PC-9 (cell line): ENCODE measurements around the gene ST3GAL2. TPM values are rescaled to one million over a fixed set of nuclear protein-coding genes. Genes with fewer than 3 reads are reported as not detected.

Experiments used
- BruUV-seq: library from RNA; stranded (reverse); fragments of 400-500 nt; replicated peaks from 2 replicates; lab custom pipeline; 2021; lab: Mats Ljungman, UMichigan
- CTCF ChIA-PET: fragments of 300-600 bp; sonication (Branson Sonifier 250); formaldehyde crosslinking; loops from one replicate; lab custom pipeline; 2022; ENCODE audit warnings: antibody characterized with exemption; lab: Charles Lee
- POLR2A ChIA-PET: fragments of 300-600 bp; sonication (Branson Sonifier 250); formaldehyde crosslinking; loops from one replicate; lab custom pipeline; 2022; ENCODE audit warnings: antibody characterized with exemption; ENCODE audit not compliant: unreplicated experiment; lab: Charles Lee
- DNase-seq, 2 experiments: peaks; one replicate each; pipeline versions ENCODE4 v3.0.0 to v3.0.0-alpha.2; 2015 to 2022; ENCODE audit warnings: mixed read lengths in 1 of 2
- H2AFZ ChIP-seq: fragments of 200-600 bp; sonication (generic); 2 replicates; pipeline ENCODE4 v1.8.1; 2017; ENCODE audit warnings: antibody characterized with exemption
- H3F3A ChIP-seq: fragments of 200-600 bp; sonication (generic); 2 replicates; pipeline ENCODE4 v1.8.1; 2017; ENCODE audit warnings: antibody characterized with exemption, mild to moderate bottlenecking, low read depth; ENCODE audit not compliant: insufficient read depth
- H3K27ac ChIP-seq: fragments of 200-600 bp; sonication (generic); 2 replicates; pipeline ENCODE4 v1.6.1; 2016; ENCODE audit warnings: mixed run types
- H3K27me3 ChIP-seq: fragments of 200-600 bp; sonication (generic); 2 replicates; pipeline ENCODE4 v1.6.1; 2016; ENCODE audit warnings: low read depth, mixed run types; ENCODE audit not compliant: insufficient read depth
- H3K36me3 ChIP-seq: fragments of 200-600 bp; sonication (generic); 2 replicates; pipeline ENCODE4 v1.6.1; 2016; ENCODE audit warnings: low read depth, mixed run types
- H3K4me1 ChIP-seq: fragments of 200-600 bp; sonication (generic); replicated peaks from 2 replicates; pipeline ENCODE4 v1.6.1; 2016; ENCODE audit warnings: mixed run types; ENCODE audit not compliant: insufficient read depth
- H3K4me2 ChIP-seq: fragments of 200-600 bp; sonication (generic); 2 replicates; pipeline ENCODE4 v1.6.1; 2017; ENCODE audit warnings: mixed run types
- H3K4me3 ChIP-seq: fragments of 200-600 bp; sonication (generic); 2 replicates; pipeline ENCODE4 v1.6.1; 2016; ENCODE audit warnings: mixed run types
- H3K79me2 ChIP-seq: fragments of 200-600 bp; sonication (generic); 2 replicates; pipeline ENCODE4 v1.6.1; 2017; ENCODE audit warnings: low read depth, mixed run types
- H3K9me2 ChIP-seq: fragments of 200-600 bp; sonication (generic); 2 replicates; pipeline ENCODE4 v1.8.1; 2017; ENCODE audit warnings: mild to moderate bottlenecking; ENCODE audit not compliant: insufficient read depth
- H3K9me3 ChIP-seq: fragments of 200-600 bp; sonication (generic); 2 replicates; pipeline ENCODE4 v1.8.1; 2016; ENCODE audit warnings: low read depth; ENCODE audit not compliant: insufficient read depth
- H4K20me1 ChIP-seq: fragments of 200-600 bp; sonication (generic); 2 replicates; pipeline ENCODE4 v1.8.1; 2017; ENCODE audit not compliant: insufficient read depth
- CTCF ChIP-seq: fragments of 200-600 bp; sonication (generic); conservative IDR thresholded peaks from 2 replicates; pipeline ENCODE4 v1.6.1; 2017; ENCODE audit warnings: mixed run types, antibody characterized with exemption, mild to moderate bottlenecking, moderate library complexity
- EZH2 ChIP-seq: fragments of 200-600 bp; sonication (generic); IDR thresholded peaks from 2 replicates; pipeline ENCODE4 v1.8.0; 2017; ENCODE audit warnings: antibody characterized with exemption, low read depth
- intact Hi-C: fragments of 100-400 bp; cut with micrococcal nuclease; formaldehyde crosslinking; loops from one replicate; pipeline ENCODE4 v1.10.0; 2022; ENCODE audit not compliant: unreplicated experiment
- total RNA-seq: library from RNA; stranded (reverse); gene quantifications from 2 replicates; pipeline ENCODE4 v1.2.3, GENCODE V29; 2021

Gene ST3GAL2
- total RNA-seq, 1 experiment from 2014 or later, result 9.7 TPM

- BruUV-seq, result no TSS peak
- no peak overlapping the region for H3K4me3 ChIP-seq
- CTCF ChIA-PET, result no interaction called here
- H3K79me2 ChIP-seq, result no peaks in the 10 kb centered on the region
- POLR2A ChIA-PET, result interaction anchor here (0.6 to 0.7 kb wide), 3 partner anchors 9 to 58 kb away, joined by 3 to 7 read pairs (median 3); no protein-coding TSS in a partner anchor
- no peaks in the 10 kb centered on the region for H3K27me3 ChIP-seq
- no peak overlapping the region for H3K4me2 ChIP-seq
- H4K20me1 ChIP-seq, result no peaks in the 10 kb centered on the region
- H2AFZ ChIP-seq, result no peak overlapping the region
- H3K9me2 ChIP-seq, result no peaks in the 10 kb centered on the region
- H3K27ac ChIP-seq, result no peak overlapping the region
- peaks cover 37% of the 10 kb centered on the region for H3K4me1 ChIP-seq
- H3F3A ChIP-seq, result peaks cover 27% of the 10 kb centered on the region
- H3K9me3 ChIP-seq, result no peaks in the 10 kb centered on the region
- intact Hi-C loops, result no loop called here
- TF ChIP-seq EZH2 (no peak), CTCF (no peak)
- DNase-seq, result no peak
- no peaks in the 10 kb centered on the region for H3K36me3 ChIP-seq
Observed at GRCh38 chr16:70432723-70433457, 6.0 kb downstream of the ST3GAL2 start.

- Histone ChIP-seq H3K4me2 (no peak overlapping the region), H3K27me3 (no peaks in the 10 kb centered on the region), H3F3A (peaks cover 32% of the 10 kb centered on the region), H4K20me1 (no peaks in the 10 kb centered on the region), H3K27ac (no peak overlapping the region), H3K9me3 (no peaks in the 10 kb centered on the region), H3K79me2 (no peaks in the 10 kb centered on the region), H3K4me1 (peaks cover 43% of the 10 kb centered on the region), H2AFZ (no peak overlapping the region), H3K36me3 (no peaks in the 10 kb centered on the region), H3K4me3 (no peak overlapping the region), H3K9me2 (no peaks in the 10 kb centered on the region)
- no peak for DNase-seq
- TF ChIP-seq EZH2 (no peak), CTCF (no peak)
- ChIA-PET CTCF (no interaction called here), POLR2A (interaction anchor here (0.7 kb wide), 1 partner anchor 59 kb away, joined by 3 read pairs; no protein-coding TSS in a partner anchor)
- intact Hi-C loops, result no loop called here
- no TSS peak for BruUV-seq
Observed at GRCh38 chr16:70432356-70432722, 6.6 kb downstream of the ST3GAL2 start.

DNA sequence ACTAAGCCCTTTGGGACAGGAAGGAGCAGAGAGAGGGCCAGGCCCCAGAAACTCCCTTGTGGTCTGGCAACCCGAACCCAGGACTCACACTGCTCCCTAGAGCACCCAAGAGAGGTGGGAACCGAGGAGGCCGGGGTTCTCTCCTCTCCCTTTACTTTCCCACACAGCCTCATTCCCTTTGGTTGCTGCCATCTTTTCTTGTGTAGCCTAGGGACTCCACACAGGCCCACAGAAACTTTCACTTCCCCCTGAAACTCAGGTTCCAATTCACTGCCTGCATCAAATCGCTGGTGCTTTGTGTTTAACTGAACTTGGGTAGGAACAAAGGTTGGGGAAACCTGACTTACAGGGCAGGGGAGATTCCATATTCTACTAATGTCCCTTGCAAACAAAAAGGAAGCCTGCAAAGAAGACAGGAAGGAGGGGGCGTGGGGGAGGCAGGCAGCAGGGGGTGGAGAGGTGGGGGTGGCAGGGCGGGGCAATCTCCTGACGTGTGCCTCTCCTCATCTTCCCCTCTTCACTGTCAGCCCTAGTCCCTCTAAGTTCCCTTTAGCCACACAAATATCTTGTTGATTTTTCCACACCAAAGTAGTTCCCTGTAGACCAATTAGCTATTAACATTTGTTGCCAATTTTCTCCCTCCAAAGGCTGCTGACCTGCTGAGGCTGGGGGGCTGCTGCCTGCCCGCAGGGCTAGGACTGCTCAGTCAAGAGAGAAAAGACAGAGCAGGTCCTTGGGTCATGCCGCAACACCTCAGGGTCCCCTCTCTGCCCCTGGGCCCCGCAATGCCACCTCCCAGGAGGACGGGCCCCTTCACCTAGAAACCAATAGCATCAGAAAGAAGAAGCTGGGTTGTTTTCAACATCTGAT, 8.0 kb downstream of the ST3GAL2 start:
- Histone ChIP-seq H2AFZ (no peak overlapping the region; the same call in 1 of the 2 replicates), H4K20me1 (no peaks in the 10 kb centered on the region), H3K27ac (peak overlapping the region; percentile 34; the same call in 1 of the 2 replicates), H3K4me2 (peak overlapping the region; percentile 53), H3K4me3 (no peak overlapping the region), H3K79me2 (no peaks in the 10 kb centered on the region), H3K9me3 (no peaks in the 10 kb centered on the region), H3K27me3 (no peaks in the 10 kb centered on the region), H3K4me1 (peaks cover 44% of the 10 kb centered on the region), H3F3A (peaks cover 40% of the 10 kb centered on the region), H3K9me2 (no peaks in the 10 kb centered on the region), H3K36me3 (no peaks in the 10 kb centered on the region)
- ChIA-PET CTCF (no interaction called here), POLR2A (interaction anchor here (0.6 kb wide), 1 partner anchor 55 kb away, joined by 5 read pairs; no protein-coding TSS in a partner anchor)
- BruUV-seq, result no TSS peak
- TF ChIP-seq EZH2 (no peak), CTCF (no peak)
- DNase-seq, result peak; percentile 33 to 65
- intact Hi-C loops, result no loop called here
